DND-41 (cell line): ENCODE data around the gene ZAR1.

Experiments used
- CTCF ChIP-seq: IDR thresholded peaks from 2 replicates; pipeline ENCODE4 v1.5.1; 2012; ENCODE audit warnings: borderline replicate concordance, low read length, moderate library complexity, mild to moderate bottlenecking; ENCODE audit not compliant: poor library complexity, severe bottlenecking; ENCODE audit errors: extremely low read depth
- EZH2 ChIP-seq: IDR thresholded peaks from 3 replicates; pipeline ENCODE4 v1.6.1; 2012; ENCODE audit warnings: borderline replicate concordance, low read depth, mild to moderate bottlenecking, moderate library complexity, low read length, inconsistent platforms; ENCODE audit not compliant: severe bottlenecking

- TF ChIP-seq CTCF (no peak), EZH2 (no peak)
These were observed 14.3 kb upstream of the ZAR1 start for GRCh38 chr4:48475770-48476169.
